ENCODE measurements around the gene FOXP1.

GRCh38 chr3:71168880-71169411 lies 414.6 kb downstream of the FOXP1 start:
- TF ChIP-seq, protein P1, sequence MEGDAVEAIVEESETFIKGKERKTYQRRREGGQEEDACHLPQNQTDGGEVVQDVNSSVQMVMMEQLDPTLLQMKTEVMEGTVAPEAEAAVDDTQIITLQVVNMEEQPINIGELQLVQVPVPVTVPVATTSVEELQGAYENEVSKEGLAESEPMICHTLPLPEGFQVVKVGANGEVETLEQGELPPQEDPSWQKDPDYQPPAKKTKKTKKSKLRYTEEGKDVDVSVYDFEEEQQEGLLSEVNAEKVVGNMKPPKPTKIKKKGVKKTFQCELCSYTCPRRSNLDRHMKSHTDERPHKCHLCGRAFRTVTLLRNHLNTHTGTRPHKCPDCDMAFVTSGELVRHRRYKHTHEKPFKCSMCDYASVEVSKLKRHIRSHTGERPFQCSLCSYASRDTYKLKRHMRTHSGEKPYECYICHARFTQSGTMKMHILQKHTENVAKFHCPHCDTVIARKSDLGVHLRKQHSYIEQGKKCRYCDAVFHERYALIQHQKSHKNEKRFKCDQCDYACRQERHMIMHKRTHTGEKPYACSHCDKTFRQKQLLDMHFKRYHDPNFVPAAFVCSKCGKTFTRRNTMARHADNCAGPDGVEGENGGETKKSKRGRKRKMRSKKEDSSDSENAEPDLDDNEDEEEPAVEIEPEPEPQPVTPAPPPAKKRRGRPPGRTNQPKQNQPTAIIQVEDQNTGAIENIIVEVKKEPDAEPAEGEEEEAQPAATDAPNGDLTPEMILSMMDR (IDR thresholded peaks at IDR 0.05; ENCODE audit: poor library complexity): no peak
- TF ChIP-seq EZH2 (IDR thresholded peaks at IDR 0.05; ENCODE audit: borderline replicate concordance) (no peak), EZH2phosphoT487 (IDR thresholded peaks at IDR 0.05; ENCODE audit: low read depth, severe bottlenecking, unreplicated experiment) (no peak)
